Left kidney (tissue), 8 donors: ENCODE measurements around the gene MAP4K3. TPM values are rescaled to one million over a fixed set of nuclear protein-coding genes. Genes with fewer than 3 reads are reported as not detected.

ENCODE experiments used
- DNase-seq: peaks from one replicate; pipeline ENCODE4 v3.0.0-alpha.2; 2013
- long read RNA-seq, 8 donors: transcript quantifications; one replicate each; lab custom pipeline, GENCODE V29; 2026
- polyA plus RNA-seq: library from polyadenylated mRNA; unstranded; fragments of 120-200 nt; gene quantifications from one replicate; pipeline ENCODE4 v1.2.1, GENCODE V29; 2013; ENCODE audit not compliant: insufficient read length

The MAP4K3 gene
- polyA plus RNA-seq: 98.1 TPM
- long read RNA-seq, donor 1, full-length matches to known transcripts: 3 of 156 reads
- long read RNA-seq, donor 1, partial matches to known transcripts: 143 of 156 reads
- long read RNA-seq, donor 1, other reads (novel, unspliced or antisense): 10 of 156 reads
- long read RNA-seq, donor 2, full-length matches to known transcripts: 4 of 18 reads
- long read RNA-seq, donor 2, partial matches to known transcripts: 14 of 18 reads
- long read RNA-seq, donor 2, other reads (novel, unspliced or antisense): 0 of 18 reads
- long read RNA-seq, donor 3, full-length matches to known transcripts: 3 of 25 reads
- long read RNA-seq, donor 3, partial matches to known transcripts: 22 of 25 reads
- long read RNA-seq, donor 3, other reads (novel, unspliced or antisense): 0 of 25 reads
- long read RNA-seq, donor 4: 0 reads
- long read RNA-seq, donor 5, full-length matches to known transcripts: 6 of 23 reads
- long read RNA-seq, donor 5, partial matches to known transcripts: 17 of 23 reads
- long read RNA-seq, donor 5, other reads (novel, unspliced or antisense): 0 of 23 reads
- long read RNA-seq, donor 6, full-length matches to known transcripts: 3 of 20 reads
- long read RNA-seq, donor 6, partial matches to known transcripts: 17 of 20 reads
- long read RNA-seq, donor 6, other reads (novel, unspliced or antisense): 0 of 20 reads
- long read RNA-seq, donor 7, full-length matches to known transcripts: 2 of 108 reads
- long read RNA-seq, donor 7, partial matches to known transcripts: 65 of 108 reads
- long read RNA-seq, donor 7, other reads (novel, unspliced or antisense): 41 of 108 reads
- long read RNA-seq, donor 8, full-length matches to known transcripts: 2 of 10 reads
- long read RNA-seq, donor 8, partial matches to known transcripts: 8 of 10 reads
- long read RNA-seq, donor 8, other reads (novel, unspliced or antisense): 0 of 10 reads

DNA sequence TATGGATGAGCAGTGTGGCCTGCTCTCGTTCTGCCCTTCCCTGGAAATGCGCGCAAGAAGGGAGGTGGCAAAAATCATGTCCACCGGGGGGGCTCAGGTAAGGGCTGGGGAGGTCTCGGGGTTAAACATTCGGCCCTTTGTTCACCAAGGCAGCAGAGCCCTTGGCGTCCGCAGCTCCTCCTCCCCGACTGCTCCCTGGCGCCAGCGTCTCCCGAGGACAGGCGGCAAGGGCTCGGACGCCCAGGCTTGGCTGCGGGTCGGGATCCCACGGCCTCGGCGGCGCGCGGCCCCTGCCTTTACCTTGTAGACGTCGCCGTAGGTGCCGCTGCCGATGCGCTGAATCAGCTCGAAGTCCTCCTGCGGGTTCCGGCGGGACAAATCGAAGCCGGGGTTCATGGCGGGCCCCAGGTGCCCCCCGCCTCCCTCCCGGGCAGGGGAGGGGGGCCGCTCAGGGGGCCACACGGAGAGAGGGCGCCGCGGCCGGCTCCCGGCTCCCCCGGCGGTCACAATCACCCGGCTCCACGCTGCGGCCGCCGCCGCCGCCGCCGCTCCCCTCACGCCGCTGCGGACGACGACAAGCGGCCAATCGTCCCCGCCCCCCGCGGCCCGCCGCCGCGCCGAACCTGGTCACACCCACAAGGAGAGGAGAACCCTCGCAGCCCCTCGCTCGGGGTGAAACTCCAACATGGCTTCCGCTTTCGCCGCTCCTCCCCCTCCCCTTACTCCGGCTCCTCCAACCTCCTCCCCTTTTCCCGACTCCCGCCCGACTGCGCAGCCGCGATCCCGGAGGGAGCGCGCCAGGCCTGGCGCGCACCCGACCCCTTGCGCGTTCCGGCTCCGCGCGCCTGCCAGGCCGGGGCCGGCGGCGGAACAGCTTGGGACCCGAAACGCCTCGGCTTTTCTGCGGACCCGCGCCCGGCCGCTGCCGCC, at the start of gene MAP4K3:
TSS of gene MAP4K3 (minus strand) at position 694 of the 930 bp plus-strand sequence. CDS start at position 396, 298 bp downstream.
- peak; percentile 95 for DNase-seq

DNA sequence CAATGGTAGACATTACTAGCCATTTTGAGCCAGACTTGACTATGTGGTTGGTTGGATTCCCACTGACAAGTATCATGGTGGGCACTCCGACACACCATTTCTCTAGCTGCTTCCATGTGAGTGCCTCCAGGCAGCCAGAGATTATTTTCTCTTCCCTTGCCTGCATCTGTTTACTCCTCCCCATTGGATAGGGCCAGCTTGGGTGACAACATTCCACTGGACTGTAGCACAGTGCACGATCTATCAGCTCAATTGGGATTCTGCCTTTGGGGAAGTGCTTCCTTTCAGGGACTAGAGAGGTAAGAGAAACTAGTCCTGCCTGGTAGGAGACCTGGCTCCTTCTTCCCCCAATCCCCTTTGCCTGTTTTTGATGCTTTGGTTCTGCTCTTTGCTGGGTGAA, 49.0 kb upstream of the MAP4K3 start:
- no peak for DNase-seq

DNA sequence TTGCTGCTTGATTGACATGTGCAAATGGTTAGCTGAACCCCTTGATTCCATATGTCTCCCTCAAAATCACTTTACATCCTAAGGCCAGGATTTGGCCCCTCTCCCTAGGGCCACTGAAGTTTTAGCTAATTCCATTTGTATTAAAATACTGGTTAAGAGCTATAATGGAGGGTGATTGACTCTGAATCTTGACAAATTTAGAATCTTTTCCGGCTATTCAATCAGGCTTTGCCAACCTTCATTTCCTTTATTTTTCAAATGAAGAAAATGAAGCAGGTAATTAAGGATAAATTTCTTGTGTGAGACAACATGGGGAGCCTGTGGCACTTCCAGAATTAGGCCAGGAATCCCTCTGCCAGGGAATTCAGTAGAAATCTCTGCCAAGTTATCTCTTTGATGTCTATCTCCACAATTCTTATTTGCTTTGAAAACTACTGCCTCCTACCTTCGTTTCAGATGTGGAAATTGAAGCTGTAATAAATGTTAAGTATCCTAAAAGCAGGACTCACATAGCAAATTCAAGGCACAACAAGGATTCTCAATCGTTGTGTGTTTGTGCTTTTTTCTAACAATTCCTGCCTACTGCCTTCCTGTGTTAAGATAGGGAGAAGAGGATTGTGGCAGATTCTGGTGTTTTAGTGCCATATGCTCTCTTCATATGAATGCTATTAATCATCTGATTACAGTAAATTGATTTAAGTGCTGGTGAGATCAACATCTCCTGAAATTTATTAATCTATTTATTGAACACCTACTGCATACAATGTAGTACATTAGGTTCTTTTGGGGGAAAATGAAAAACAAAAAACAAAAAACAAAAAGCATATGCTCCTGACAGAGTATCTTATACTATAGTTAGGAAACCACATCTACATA, 47.8 kb upstream of the MAP4K3 start:
- no peak for DNase-seq

DNA sequence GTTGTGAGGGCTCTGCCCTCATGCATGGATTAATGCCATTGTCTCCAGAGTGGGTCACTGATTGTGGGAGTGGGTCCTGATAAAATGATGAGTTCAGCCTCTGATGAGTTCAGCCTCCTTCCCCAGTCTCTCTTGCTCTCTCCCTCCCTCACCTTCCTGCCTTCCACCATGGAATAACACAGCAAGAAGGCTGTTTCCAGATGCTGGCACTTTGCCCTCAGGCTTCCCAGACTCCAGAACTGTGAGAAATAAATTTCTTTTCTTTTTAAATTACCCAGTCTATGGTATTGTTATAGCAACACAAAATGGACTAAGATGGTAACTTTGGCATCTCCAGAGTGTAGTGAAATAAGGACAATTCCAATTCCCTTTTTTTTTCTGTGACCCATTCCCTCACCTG, 47.1 kb upstream of the MAP4K3 start:
- no peak for DNase-seq

DNA sequence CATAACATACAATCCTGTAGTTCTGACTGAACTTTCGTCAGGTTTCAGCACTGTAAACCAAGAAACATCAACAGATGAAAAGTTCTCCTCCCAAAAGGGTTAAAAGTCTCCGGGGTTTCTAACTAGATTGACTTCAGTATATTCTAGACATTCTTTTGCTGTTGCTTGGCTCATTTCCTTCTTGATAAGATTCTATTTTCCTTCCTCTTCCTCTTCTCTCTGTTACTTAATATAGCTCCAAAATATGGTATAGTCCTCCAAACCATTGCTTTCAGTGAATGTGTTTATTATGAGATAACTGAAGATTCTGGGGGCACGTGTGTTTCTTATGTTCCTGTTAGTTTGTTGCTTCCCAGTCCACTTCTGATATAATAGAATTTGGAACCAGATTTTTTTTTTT, 46.4 kb upstream of the MAP4K3 start:
- DNase-seq: no peak

DNA sequence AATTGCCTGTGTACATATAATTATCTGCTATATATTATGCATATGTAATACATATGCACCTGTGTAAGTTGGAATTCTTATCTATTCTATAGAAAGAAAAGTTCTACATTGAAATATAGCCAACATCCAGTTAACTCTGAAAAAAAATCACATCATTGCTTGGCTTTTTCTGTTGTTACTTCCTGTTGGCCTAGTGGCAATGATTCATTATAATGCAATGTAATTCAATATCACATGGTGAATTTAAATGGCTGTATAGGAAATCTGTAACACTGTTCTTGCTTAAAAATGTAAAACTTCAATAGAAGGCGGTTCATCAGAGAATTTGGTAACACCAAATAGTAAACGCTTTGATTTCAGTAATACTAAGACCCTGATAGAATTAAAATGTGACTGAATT, 44.5 kb upstream of the MAP4K3 start:
- DNase-seq: no peak

DNA sequence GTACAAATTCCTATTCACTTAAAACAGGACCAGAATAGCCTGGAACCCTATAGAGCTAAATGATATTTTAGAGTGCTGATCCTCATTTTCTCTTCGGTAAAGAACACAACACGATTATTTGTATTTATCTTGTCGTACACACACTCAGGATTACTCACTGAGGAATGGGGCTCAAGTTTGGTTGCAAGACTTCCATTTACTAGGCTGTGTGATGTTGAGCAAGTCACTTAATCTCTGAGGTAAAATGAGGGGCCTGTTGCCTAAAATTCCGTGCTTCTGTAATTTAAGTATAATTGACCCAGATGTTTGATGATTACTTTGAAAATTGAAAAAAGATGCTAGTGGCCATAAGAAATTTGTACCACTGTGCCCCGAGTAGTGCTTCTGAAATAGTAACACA, 42.6 kb upstream of the MAP4K3 start:
- DNase-seq: no peak

DNA sequence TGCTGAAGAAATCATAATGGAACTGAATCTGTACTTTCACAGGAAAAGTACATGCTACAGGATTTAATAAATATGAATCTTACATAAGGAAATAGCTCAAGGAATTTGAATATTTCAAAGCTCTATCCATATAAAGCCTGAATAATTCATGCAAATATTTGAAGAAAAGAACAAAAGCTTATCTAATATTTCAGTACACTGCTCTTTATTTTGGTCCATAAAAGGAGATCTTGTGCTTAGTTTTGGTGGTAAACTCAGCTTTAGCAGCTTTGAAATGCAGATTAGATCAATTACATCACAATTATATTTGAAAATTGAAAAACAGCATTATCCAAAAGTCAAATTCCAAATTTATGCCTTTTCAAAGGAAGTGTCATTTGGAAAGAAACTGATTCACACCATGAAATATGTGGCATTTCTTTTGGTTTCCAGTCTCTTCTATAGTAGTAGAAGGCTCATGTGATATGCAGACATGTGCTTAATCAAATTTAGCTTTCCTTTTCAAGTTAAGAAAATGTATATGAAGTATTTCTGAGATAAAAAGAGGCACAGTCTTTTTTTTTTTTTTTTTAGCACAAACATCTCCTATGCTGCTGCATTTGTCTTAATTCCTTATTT, 42.1 kb upstream of the MAP4K3 start:
- DNase-seq: no peak

DNA sequence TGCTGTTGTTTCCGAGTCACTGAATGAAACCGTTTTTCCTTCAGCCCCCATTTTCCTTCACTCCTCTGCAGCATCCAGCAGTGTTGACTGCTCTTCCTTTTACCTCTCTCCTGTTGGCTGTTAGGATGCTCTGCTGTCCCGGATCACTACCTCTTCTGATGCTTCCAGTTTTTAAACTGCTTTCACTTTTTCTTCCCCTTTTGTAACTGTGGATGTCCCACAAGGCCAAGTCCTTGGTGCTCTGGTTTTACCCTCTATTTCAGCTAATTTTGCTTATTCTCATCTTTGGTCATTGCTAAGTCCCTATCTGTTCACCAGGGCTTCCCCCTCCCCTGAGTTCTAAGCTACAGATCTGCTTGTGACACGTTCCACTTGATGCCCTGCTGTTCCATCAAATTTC, 39.4 kb upstream of the MAP4K3 start:
- DNase-seq: no peak

DNA sequence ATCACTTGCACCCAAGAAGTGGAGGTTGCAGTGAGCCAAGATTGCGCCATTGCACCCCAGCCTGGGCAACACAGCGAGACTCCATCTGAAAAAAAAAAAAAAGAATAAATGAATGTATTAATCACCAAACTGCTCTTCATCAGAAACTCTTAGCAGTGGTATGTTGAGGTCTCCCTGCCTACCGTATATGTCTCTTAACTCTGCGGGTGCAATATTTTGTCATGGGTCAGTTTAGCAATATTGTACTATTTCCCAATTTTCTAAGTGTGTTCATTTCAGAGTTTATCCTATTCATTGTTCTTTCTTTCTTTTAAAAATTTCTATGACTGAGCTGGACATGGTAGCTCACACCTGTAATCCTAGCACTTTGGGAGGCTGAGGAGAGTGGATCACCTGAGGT, 37.9 kb upstream of the MAP4K3 start:
- DNase-seq: no peak

DNA sequence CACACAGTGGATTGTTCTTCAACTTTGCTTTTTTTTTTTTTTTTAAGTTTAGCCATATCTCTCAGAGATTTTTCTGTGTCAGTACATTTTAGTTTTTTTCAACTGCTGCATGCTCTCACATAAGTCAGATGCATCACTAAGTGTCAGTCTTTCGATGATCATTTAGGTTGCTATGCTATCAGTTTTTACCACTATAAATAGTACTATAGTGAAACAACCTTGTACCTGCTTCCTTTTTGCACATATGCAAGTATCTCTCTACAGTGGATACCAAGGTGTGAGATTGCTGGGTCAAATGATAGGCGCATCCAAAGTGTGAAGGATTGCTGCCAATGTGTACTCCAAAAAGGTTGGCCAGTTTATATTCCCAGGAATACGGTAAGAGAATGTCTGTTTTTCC, 33.5 kb upstream of the MAP4K3 start:
- no peak for DNase-seq

DNA sequence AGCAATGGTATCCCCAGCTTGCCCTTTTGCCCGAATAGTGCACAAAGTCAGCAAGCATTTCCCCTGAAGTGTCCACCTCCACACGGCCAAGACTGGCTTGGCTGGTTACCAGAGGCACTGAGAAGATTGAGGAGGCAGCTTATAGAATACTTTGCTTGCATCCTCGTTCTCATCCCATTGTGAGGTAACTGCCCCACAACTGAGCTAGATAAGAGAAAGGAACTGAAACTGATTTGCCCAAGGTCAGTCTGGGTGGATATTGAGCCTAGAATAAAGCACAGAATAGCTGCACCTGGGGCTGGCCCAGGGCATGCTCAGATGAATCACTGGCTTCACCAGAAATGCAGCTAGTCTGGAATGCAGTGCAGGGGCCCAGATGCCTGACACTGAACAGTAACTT, 32.7 kb upstream of the MAP4K3 start:
- no peak for DNase-seq

DNA sequence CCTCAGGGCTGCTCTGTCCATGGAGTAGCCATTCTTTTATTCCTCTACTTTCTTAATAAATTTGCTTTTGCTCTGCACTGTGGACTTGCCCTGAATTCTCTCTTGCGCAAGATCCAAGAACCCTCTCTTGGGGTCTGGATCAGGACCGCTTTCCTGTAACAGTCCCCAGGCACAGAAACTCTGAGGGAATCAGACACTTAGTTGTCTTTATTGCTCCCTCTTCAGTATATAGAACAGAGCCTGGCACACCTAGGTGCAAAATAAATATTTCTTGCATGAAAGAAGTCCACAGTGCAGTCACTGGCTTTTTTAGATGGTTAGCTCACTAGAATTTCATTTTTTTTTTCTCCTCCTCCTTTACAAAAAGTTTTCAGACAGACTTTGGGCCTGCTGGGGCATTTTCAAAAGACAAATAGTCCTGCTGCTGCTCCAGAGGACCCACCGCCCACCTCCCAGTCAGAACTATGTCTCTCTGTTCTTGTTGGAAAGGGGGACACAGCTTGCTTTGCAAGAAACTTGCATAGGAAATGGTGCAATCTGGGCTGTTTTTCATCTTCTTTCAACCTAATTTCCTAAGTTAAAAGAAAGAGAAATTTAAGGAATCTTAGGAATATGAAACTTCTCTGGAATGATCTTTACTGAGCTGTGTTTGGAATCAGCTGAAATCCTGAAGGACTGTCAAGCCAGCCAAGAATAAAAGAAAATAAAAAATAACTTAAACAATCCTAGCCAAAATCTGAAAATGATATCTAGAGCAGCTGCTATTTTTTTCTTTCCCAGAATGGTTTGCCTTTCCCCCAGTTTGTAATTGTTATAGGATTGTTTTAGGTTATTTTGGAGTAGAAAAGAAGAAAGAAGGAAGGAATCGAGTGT, 31.7 kb upstream of the MAP4K3 start:
- DNase-seq: no peak

DNA sequence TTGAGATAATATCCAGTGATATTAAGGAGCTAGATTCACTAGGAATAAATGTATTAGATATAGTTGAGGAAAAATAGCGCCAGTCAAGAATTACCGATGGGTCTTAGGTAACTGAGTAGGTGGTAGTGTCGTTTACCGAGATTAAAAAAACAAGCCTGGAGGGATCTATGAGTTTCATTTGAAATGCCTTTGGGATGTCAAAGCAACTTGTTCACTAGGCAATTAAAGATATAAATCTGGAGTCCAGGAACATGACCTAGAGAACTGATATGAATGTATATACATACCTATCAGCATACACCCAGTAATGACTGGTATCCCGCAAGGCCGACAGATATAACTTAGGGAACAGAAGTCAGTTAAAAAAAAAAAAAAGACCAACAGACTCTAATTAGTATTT, 29.2 kb upstream of the MAP4K3 start:
- no peak for DNase-seq

DNA sequence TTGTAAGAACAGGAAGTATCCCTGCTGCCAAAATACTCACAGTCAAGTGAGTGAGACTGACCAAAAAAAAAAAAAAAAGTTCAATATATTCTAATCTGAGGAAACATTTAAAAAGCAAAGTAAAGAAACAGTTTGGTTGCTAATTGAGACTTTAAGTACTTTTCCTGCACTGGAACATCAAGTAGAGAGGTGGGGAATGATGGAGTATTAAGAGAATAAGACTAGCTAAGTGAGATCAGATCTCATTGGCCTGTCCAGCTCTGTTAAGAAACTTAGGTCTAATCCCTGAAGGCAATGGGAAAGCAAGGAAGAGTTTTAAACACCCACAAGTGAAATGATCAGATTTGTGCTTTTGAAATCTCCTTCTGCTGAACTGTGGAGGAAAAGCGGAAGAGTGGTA, 27.8 kb upstream of the MAP4K3 start:
- no peak for DNase-seq

DNA sequence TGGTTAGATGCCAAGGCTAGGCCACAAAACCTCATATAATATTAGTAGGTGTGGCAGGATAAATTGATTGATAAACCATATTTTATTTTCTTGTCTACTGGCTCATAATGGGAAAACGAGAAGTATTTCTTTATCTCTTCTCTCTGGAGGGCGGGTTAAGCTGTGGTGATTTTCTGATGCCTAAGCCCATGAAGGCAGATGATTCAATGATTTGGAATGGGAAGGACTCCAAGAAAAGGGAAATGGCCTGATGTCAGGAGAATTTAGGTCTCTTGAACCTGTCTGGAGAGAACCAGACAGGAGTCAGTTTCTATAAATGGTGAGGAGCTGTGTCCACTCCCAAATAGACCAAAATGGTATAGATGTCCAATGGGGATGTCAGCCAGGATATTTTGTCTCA, 18.7 kb upstream of the MAP4K3 start:
- DNase-seq: no peak

DNA sequence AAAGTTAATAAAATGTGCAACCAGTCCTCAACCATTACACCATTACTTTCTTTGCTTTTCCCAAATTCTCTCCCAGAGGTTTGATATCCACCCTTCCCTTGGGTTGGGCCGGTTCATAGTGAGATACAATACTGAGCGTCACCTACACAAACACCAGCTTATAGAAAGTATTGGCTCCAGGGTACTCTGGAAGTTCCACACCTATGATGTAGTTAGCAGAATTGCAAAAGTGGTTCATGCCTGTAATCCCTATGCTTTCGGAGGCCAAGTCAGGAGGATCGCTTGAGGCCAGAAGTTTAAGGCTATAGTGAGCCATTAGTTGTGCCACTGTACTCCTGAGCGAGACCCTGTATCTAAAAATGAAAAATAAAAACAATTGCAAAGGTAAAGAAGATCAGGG, 15.3 kb upstream of the MAP4K3 start:
- DNase-seq: no peak

DNA sequence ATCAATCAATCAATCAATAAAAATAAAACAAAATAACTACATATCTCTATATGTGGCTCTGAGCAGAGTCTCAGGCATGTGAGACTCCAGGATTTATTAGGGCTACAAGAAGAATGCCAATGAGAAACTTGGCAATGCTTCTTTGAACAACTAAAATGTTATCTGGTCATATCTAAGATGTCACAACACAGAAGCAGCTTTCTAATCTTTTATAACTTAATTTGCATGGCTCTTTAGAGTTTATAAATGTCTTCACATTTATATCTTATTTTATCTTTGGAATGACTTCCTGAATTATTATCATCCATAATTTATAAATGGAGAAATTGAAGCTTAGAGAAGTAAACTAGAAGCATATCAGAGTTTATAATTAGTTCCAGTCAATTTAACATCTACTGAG, 14.9 kb upstream of the MAP4K3 start:
- DNase-seq: no peak

DNA sequence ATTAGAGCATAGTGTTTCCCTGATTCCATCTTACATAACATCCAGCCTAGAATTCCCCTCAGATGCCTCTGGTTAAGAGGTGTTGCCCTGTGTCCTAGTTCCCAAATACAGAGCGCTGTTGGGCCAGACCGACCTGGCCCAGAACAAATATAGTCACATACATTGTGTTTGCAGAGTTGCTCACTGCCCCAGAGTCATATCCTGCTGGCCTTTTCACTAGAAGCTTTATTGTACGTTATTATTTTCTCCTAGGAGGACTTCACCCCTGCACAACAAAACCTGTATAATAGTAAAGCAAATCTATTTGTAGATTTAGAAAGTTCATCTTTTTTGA, 11.1 kb upstream of the MAP4K3 start:
- DNase-seq: no peak
